Measurements from ENCODE around the gene PPP1R14C. TPM values are rescaled to one million over a fixed set of nuclear protein-coding genes. Genes with fewer than 3 reads are reported as not detected.

PPP1R14C gene
- total and polyA plus RNA-seq, 4 donors, result 6.5 to 68.4 (median 24.0) TPM

DNA sequence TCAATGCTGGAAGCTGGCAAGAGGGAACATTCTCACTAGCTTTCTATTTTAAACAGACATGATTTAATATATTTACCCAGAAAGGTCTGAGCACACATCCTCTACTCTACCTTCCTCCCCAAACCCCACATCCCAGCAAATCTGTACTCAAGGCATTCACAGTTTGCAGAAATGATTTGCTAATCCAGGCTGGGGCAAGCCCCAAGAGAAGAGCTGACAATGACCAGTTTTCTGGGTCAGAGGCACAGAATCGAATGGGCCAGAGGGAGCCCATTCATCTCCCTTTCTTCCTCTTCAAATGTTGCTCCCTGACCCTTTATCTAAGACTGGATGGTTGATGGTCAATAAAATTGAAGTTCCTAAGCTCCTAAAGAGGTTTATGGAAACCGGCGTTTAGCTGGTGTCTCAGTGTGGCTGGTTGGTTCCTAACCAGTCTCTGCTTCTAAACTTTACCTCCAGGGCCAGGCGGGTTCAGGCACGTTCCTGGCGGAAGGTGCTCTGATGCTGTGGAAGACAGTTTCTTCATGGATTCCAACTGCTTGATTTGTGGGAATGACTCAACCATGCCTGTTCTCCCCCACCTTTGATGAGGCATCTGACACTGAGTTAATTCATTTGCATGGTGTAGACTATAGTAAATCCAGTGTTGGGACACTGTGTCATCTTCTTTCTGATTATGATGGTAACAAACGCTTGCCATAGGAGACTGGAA lies 129.6 kb downstream of the PPP1R14C start:
- TF ChIP-seq, protein P1, sequence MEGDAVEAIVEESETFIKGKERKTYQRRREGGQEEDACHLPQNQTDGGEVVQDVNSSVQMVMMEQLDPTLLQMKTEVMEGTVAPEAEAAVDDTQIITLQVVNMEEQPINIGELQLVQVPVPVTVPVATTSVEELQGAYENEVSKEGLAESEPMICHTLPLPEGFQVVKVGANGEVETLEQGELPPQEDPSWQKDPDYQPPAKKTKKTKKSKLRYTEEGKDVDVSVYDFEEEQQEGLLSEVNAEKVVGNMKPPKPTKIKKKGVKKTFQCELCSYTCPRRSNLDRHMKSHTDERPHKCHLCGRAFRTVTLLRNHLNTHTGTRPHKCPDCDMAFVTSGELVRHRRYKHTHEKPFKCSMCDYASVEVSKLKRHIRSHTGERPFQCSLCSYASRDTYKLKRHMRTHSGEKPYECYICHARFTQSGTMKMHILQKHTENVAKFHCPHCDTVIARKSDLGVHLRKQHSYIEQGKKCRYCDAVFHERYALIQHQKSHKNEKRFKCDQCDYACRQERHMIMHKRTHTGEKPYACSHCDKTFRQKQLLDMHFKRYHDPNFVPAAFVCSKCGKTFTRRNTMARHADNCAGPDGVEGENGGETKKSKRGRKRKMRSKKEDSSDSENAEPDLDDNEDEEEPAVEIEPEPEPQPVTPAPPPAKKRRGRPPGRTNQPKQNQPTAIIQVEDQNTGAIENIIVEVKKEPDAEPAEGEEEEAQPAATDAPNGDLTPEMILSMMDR (IDR thresholded peaks at IDR 0.05; ENCODE audit: control extremely low read depth, extremely low read depth), result no peak
- 94 to 97% methylated on average over 7 of the region's 7 CpGs for WGBS, 2 donors
- Histone ChIP-seq H3K27me3 (ENCODE audit: control insufficient read depth in 3 of 3, insufficient read depth in 3 of 3, low read length in 2 of 3) (no peaks in the 10 kb centered on the region), H3K4me3 (no peak overlapping the region), H3K36me3 (ENCODE audit: control insufficient read depth in 4 of 4, insufficient read depth in 4 of 4, low read length in 4 of 4) (no peaks in the 10 kb centered on the region), H3K9me3 (ENCODE audit: control insufficient read depth in 4 of 4, insufficient read depth in 3 of 4, low read length in 3 of 4) (peaks cover 0 to 2% (median 0%) of the 10 kb centered on the region in 4 donors), H3K27ac (ENCODE audit: low read depth in 1 of 2, low read length in 1 of 2) (no peak overlapping the region), H3K9ac (ENCODE audit: insufficient read depth in 1 of 2, low read length in 2 of 2) (no peak overlapping the region), H3K4me1 (ENCODE audit: control insufficient read depth in 5 of 5, insufficient read depth in 5 of 5, low read length in 5 of 5) (peaks cover 0 to 11% (median 6%) of the 10 kb centered on the region in 5 donors)
- ATAC-seq (ENCODE audit: insufficient read depth, low FRiP score) (no peak), DNase-seq (no peak)

DNA sequence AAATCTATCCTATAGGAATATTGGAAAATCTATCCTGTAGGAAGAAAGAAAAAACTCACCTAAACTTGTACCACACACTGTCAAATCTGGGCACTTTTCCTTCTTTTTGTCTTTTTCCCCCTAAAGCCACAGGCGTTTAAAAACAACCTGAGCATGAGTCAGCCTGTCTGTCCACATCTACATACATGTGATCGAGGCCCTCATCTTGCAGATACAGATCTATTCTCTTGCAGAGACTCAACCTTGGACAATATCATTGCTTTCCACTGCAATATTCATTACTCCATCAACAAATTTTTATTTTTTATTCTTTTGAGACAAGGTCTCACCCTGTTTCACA lies 130.1 kb downstream of the PPP1R14C start:
- DNase-seq (no peak), ATAC-seq (ENCODE audit: insufficient read depth, low FRiP score) (no peak)
- H3K36me3 ChIP-seq (ENCODE audit: control insufficient read depth in 4 of 4, insufficient read depth in 4 of 4, low read length in 4 of 4), result no peaks in the 10 kb centered on the region
- H3K9ac ChIP-seq (ENCODE audit: insufficient read depth in 1 of 2, low read length in 2 of 2), result no peak overlapping the region
- H3K27me3 ChIP-seq (ENCODE audit: control insufficient read depth in 3 of 3, insufficient read depth in 3 of 3, low read length in 2 of 3), result no peaks in the 10 kb centered on the region
- no peak overlapping the region for H3K4me3 ChIP-seq
- H3K27ac ChIP-seq (ENCODE audit: low read depth in 1 of 2, low read length in 1 of 2), result no peak overlapping the region
- H3K4me1 ChIP-seq (ENCODE audit: control insufficient read depth in 5 of 5, insufficient read depth in 5 of 5, low read length in 5 of 5), result peaks cover 0 to 16% (median 6%) of the 10 kb centered on the region in 5 donors
- 80 to 94% methylated on average over 2 of the region's 2 CpGs for WGBS, 2 donors
- TF ChIP-seq, protein P1 (IDR thresholded peaks at IDR 0.05; ENCODE audit: control extremely low read depth, extremely low read depth), result no peak
- peaks cover 0 to 2% (median 0%) of the 10 kb centered on the region in 4 donors for H3K9me3 ChIP-seq (ENCODE audit: control insufficient read depth in 4 of 4, insufficient read depth in 3 of 4, low read length in 3 of 4)

DNA sequence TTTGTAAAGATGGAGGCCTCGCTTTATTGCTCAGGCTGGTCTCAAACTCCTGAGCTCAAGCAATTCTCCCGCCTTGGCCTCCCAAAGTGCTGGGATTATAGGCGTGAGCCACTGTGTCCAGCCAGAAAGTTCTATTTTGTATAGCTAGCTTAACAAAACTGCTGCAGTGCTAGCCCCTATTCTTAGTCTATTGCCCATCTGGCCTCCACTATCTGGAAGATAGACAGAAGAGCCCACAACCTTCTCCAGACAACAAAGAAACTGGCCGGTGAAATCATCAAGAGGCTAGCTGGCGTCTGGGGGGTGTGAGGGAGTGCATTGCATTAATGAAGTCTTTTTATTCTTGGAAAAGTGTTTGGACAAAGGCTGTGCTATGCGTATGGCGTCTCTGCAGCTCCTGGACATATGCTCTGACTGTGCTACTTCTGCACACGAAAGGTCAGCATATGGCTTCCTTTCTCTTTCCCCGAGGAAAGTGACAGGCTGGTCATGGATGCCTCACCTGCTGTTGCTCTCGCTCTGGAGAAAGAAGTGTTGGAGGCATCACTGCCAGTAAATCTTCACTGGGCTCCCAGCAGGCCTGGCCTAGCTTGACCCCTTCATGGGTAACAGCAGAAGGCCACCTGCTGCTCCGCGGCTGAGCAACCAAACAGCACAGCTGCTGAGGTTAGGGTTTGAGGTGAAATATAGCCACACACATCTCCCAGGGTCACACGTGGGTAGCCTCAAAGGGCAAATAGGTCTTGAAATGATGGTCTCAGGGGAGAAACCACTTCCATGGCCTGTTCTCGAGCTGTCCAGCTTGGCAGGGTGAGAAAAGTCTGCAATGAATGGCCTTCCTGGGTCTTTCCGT lies 130.8 kb downstream of the PPP1R14C start:
- no peaks in the 10 kb centered on the region for H3K36me3 ChIP-seq (ENCODE audit: control insufficient read depth in 4 of 4, insufficient read depth in 4 of 4, low read length in 4 of 4)
- H3K27me3 ChIP-seq (ENCODE audit: control insufficient read depth in 3 of 3, insufficient read depth in 3 of 3, low read length in 2 of 3), result no peaks in the 10 kb centered on the region
- ATAC-seq (ENCODE audit: insufficient read depth, low FRiP score), result no peak
- WGBS, 2 donors, result 87 to 90% methylated on average over 15 of the region's 15 CpGs
- no peak overlapping the region for H3K27ac ChIP-seq (ENCODE audit: low read depth in 1 of 2, low read length in 1 of 2)
- TF ChIP-seq, protein P1 (IDR thresholded peaks at IDR 0.05; ENCODE audit: control extremely low read depth, extremely low read depth), result no peak
- no peak for DNase-seq
- H3K4me3 ChIP-seq, result no peak overlapping the region
- H3K4me1 ChIP-seq (ENCODE audit: control insufficient read depth in 5 of 5, insufficient read depth in 5 of 5, low read length in 5 of 5), result peaks cover 0 to 17% (median 6%) of the 10 kb centered on the region in 5 donors
- H3K9ac ChIP-seq (ENCODE audit: insufficient read depth in 1 of 2, low read length in 2 of 2), result no peak overlapping the region
- peaks cover 0 to 2% (median 0%) of the 10 kb centered on the region in 4 donors for H3K9me3 ChIP-seq (ENCODE audit: control insufficient read depth in 4 of 4, insufficient read depth in 3 of 4, low read length in 3 of 4)

Measured in lung (tissue), 12 donors.